ENCODE data around the gene SPEG. TPM values are rescaled to one million over a fixed set of nuclear protein-coding genes. Genes with fewer than 3 reads are reported as not detected.

Gene SPEG
- total and polyA plus RNA-seq, 2 of the 13 experiments (the other 11 are each of a cell fraction or from before 2014, with no cell fraction given) = 0.18 to 0.24 TPM

DNA sequence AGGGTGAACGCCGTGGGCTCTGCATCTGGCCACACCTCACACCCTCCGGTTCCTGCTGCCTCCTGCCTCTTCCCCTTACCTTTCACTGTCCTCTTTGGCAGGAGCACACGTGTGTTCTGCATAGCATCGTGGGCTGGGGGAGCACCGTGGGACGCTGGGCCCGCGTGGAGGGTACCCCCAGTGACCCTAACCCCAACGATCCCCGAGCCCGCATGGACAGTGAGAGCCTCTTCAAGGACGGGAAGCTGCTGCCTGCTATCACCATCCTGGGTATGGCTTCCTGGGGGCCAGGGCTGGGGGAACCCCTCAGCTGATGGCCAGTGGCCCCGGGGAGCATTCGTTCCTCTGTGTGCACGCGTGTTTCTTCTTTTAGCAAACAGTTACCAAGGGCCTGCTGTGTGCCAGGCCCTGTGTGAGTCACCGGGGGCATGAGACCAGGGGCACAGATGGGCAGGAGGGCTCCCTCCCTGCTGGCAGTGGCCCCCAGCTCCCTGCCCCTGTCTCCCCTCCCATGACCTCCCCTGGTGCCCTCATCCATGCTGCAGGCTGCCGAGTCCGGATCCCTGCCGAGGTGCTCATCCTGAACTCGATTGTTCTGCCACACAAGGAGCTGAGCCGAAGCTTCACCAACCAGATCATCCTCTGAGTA is 71.6 kb downstream of the SPEG start:
- H3K36me3 ChIP-seq (replicated peaks in 1 of 2; ENCODE audit: control insufficient read depth in 1 of 2, insufficient read depth in 2 of 2, low read length in 2 of 2) = peaks cover 15 to 29% of the 10 kb centered on the region in 2 experiments
- BruUV-seq (replicated peaks) = no TSS peak
- H3K9me3 ChIP-seq (ENCODE audit: low read length) = no peaks in the 10 kb centered on the region
- DNase-seq (ENCODE audit: low spot score) (no peak), ATAC-seq (no peak), FAIRE-seq (no peak)
- H4K20me1 ChIP-seq (ENCODE audit: insufficient read depth, low read length) = no peaks in the 10 kb centered on the region
- intact Hi-C loops (cut with micrococcal nuclease; ENCODE audit: unreplicated experiment) (no loop called here), in situ Hi-C loops (cut with HindIII; ENCODE audit: extremely low pct_ligation_motif_present, low pct_unique_long_range_greater_than_20kb) (no loop called here)
- H3K4me1 ChIP-seq (ENCODE audit: insufficient read depth, low read length) = peaks cover 21% of the 10 kb centered on the region
- no peak overlapping the region for H3K4me3 ChIP-seq (replicated peaks in 1 of 3; ENCODE audit: insufficient read depth in 1 of 3, low read depth in 2 of 3, low read length in 3 of 3)
- H3K4me2 ChIP-seq (ENCODE audit: low read depth, low read length) = no peak overlapping the region
- peaks cover 0 to 5% of the 10 kb centered on the region in 2 experiments; a peak in 3 of 5 replicates for H3K27me3 ChIP-seq (ENCODE audit: control insufficient read depth in 1 of 2, insufficient read depth in 2 of 2, low read length in 2 of 2)
- H3K79me2 ChIP-seq (ENCODE audit: insufficient read depth, low read length) = no peaks in the 10 kb centered on the region
- no peak overlapping the region for H3K9ac ChIP-seq (ENCODE audit: insufficient read depth, low read depth, low read length)
- no peak overlapping the region for H3K27ac ChIP-seq (ENCODE audit: extremely low read length, insufficient read depth, low read length)
- H2AFZ ChIP-seq (ENCODE audit: low read length) = no peak overlapping the region
- TF ChIP-seq RXRB (CRISPR knock-in tag; IDR thresholded peaks at IDR 0.05; ENCODE audit: borderline replicate concordance) = no peak
- no peak for TF ChIP-seq SAP130 (CRISPR knock-in tag; IDR thresholded peaks at IDR 0.05; ENCODE audit: low read depth)
- TF ChIP-seq, protein P1, sequence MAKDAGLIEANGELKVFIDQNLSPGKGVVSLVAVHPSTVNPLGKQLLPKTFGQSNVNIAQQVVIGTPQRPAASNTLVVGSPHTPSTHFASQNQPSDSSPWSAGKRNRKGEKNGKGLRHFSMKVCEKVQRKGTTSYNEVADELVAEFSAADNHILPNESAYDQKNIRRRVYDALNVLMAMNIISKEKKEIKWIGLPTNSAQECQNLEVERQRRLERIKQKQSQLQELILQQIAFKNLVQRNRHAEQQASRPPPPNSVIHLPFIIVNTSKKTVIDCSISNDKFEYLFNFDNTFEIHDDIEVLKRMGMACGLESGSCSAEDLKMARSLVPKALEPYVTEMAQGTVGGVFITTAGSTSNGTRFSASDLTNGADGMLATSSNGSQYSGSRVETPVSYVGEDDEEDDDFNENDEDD (CRISPR knock-in tag; IDR thresholded peaks at IDR 0.05; ENCODE audit: borderline replicate concordance) = no peak
- no peak for TF ChIP-seq ZNF792 (CRISPR knock-in tag; IDR thresholded peaks at IDR 0.05)
- no peak for TF ChIP-seq SAFB2 (CRISPR knock-in tag; IDR thresholded peaks at IDR 0.05; ENCODE audit: borderline replicate concordance, low read depth)
- TF ChIP-seq ATF7-NPFF (CRISPR knock-in tag; IDR thresholded peaks at IDR 0.05; ENCODE audit: low read depth) = no peak
- TF ChIP-seq SMC3 (IDR thresholded peaks at IDR 0.05; ENCODE audit: low read length) = no peak
- TF ChIP-seq RBFOX2 (IDR thresholded peaks at IDR 0.05; ENCODE audit: low read depth, low read length) = 0 out of 2 replicates have a peak, but pooled peaks have one; percentile 22
- POLR2A ChIA-PET = no interaction called here
- WGBS (ENCODE audit: low lambda C conversion rate) = 93% methylated on average over 17 of the region's 23 CpGs
- CTCF ChIA-PET (ENCODE audit: low intra/inter-chr PET ratio, low total read pairs) = no interaction called here
